ENCODE measurements around the gene FAM170B. TPM values are rescaled to one million over a fixed set of nuclear protein-coding genes. Genes with fewer than 3 reads are reported as not detected.

Gene FAM170B
- total RNA-seq (under 1 TPM in 1 of 5 donors, not detected in 4; 0.16 TPM), total RNA-seq (0 to 0.09 (median 0) reads per million in 29 experiments)
- total RNA-seq (2013) = not detected

DNA sequence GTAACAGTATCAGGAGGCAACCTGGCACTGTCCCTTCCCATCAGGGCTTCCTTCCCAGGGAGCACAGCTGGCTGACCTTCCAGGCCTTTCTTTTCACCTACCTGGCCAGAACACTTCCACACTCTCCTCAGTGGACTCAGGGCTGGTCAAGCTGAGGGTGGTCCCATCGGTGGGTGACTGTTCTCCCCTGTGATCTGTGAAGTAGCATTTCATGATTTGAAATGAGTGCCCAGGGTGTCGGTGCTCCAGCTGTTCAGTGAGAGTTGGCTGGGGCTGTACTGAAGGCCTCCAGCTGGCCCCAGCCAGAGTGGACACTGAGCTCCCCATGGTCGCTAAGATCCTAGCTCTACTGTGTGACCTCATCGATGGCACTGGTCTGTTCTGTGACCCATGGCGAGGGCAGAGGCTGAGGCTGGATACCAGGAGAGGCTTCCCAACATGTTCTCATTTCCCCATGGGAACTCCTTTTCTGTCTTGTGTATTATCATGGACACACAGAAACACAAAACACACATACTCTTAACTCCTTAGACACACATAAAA is at the start of gene FAM170B:
TSS of gene FAM170B (minus strand) at position 316 of the 543 bp plus-strand sequence. CDS start at position 213, 103 bp downstream.
- ChIA-PET CTCF (no interaction called here), POLR2A (no interaction called here)
- Histone ChIP-seq H3K36me3 (ENCODE audit: control insufficient read depth in 2 of 2, extremely low read depth in 1 of 2, insufficient read depth in 1 of 2, low read length in 1 of 2) (no peaks in the 10 kb centered on the region), H3K27me3 (replicated peaks in 1 of 2; ENCODE audit: control insufficient read depth in 2 of 2, extremely low read depth in 1 of 2, insufficient read depth in 2 of 2, low read length in 1 of 2) (peaks cover 0 to 21% of the 10 kb centered on the region in 2 experiments), H3K4me3 (ENCODE audit: control insufficient read depth in 1 of 2, extremely low read depth in 1 of 2, low read length in 1 of 2) (no peak within 1 kb of the TSS), H3K27ac (ENCODE audit: low read length) (no peak within 1 kb of the TSS), H3K9me3 (no peaks in the 10 kb centered on the region), H3K4me1 (ENCODE audit: control insufficient read depth in 1 of 2, extremely low read depth in 1 of 2, insufficient read depth in 2 of 2, low read length in 2 of 2) (no peaks in the 10 kb centered on the region)
- Mint-ChIP-seq H3K4me3 (no peak within 1 kb of the TSS), H3K9me3 (peaks cover 2 to 5% (median 4%) of the 10 kb centered on the region in 3 donors), H3K4me1 (peaks cover 0 to 9% (median 0%) of the 10 kb centered on the region in 3 donors), H3K36me3 (no peaks in the 10 kb centered on the region), H3K27ac (no peak within 1 kb of the TSS), H3K27me3 (peaks cover 13 to 24% of the 10 kb centered on the region in 2 donors)
- DNase-seq (no peak), ATAC-seq (replicated peaks in 1 of 4) (no peak)
- 89% methylated on average over 5 of the region's 5 CpGs for WGBS (ENCODE audit: insufficient coverage)

DNA sequence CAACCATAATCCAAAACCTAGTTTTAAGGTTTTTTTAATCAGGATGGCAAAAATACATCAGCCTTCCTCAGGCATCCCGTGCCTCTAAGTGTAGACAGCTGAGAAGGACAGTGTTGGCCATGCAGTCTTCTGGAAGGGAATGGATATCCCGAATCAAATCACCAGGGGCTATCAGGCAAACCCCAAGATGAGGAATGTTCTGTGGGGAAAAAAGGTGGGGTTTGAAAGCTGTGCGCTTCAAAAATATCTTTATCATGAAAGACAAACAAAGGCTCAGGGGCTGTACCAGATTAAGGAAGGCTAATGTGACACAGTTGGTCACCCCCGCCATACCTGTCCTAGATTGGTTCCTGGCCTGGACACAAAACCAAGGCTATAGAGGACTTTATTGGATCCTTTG is 49.0 kb upstream of the FAM170B start:
- H3K4me3 Mint-ChIP-seq = no peak overlapping the region
- Histone ChIP-seq H3K9me3 (no peaks in the 10 kb centered on the region), H3K27me3 (replicated peaks in 1 of 2; ENCODE audit: control insufficient read depth in 2 of 2, extremely low read depth in 1 of 2, insufficient read depth in 2 of 2, low read length in 1 of 2) (no peaks in the 10 kb centered on the region), H3K4me1 (ENCODE audit: control insufficient read depth in 1 of 2, extremely low read depth in 1 of 2, insufficient read depth in 2 of 2, low read length in 2 of 2) (peaks cover 0 to 23% of the 10 kb centered on the region in 2 experiments), H3K4me3 (ENCODE audit: control insufficient read depth in 1 of 2, extremely low read depth in 1 of 2, low read length in 1 of 2) (no peak overlapping the region), H3K27ac (ENCODE audit: low read length) (no peak overlapping the region), H3K36me3 (ENCODE audit: control insufficient read depth in 2 of 2, extremely low read depth in 1 of 2, insufficient read depth in 1 of 2, low read length in 1 of 2) (no peaks in the 10 kb centered on the region)
- no CpG with 5 or more reads among the region's 4 CpGs for WGBS (ENCODE audit: insufficient coverage)
- CTCF ChIA-PET = interaction anchor here in 1 of 2 donors (0.5 kb wide), 1 partner anchor 520 kb away, joined by 4 read pairs; no protein-coding TSS in a partner anchor
- DNase-seq (no peak), ATAC-seq (replicated peaks in 1 of 4) (no peak)
- peaks cover 0 to under 1% of the 10 kb centered on the region in 2 donors for H3K27me3 Mint-ChIP-seq
- H3K9me3 Mint-ChIP-seq = no peaks in the 10 kb centered on the region
- no peaks in the 10 kb centered on the region for H3K36me3 Mint-ChIP-seq
- POLR2A ChIA-PET = no interaction called here
- H3K4me1 Mint-ChIP-seq = peaks cover 15 to 79% (median 40%) of the 10 kb centered on the region in 3 donors
- H3K27ac Mint-ChIP-seq = peak overlapping the region in 1 of 2 donors; percentile 63

DNA sequence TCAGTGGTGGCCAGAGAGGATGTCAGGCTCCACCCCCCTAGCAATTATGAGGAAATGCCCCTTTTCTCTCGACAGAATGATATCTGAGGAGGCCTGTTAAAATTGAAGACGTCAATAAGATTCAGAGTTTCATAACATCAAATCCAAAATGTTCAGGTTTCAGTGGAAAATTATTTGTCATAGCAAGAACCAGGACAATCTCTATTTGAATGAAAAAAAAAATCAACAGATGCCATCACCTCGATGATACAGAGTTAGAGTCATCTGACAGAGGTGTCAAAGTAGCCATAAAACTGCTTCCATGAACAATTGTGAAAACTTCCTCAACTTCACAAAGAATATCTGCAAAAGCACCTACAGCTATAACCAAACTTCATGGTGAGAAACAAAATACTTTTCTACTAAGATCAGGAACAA is 46.6 kb upstream of the FAM170B start:
- no peak overlapping the region for H3K27ac ChIP-seq (ENCODE audit: low read length)
- ATAC-seq (replicated peaks in 1 of 4) (no peak), DNase-seq (no peak)
- no peak overlapping the region for H3K4me3 ChIP-seq (ENCODE audit: control insufficient read depth in 1 of 2, extremely low read depth in 1 of 2, low read length in 1 of 2)
- peaks cover 0 to 4% of the 10 kb centered on the region in 2 donors for H3K27me3 Mint-ChIP-seq
- H3K27me3 ChIP-seq (replicated peaks in 1 of 2; ENCODE audit: control insufficient read depth in 2 of 2, extremely low read depth in 1 of 2, insufficient read depth in 2 of 2, low read length in 1 of 2) = peaks cover 0 to 3% of the 10 kb centered on the region in 2 experiments
- peaks cover 0 to 35% of the 10 kb centered on the region in 2 experiments for H3K4me1 ChIP-seq (ENCODE audit: control insufficient read depth in 1 of 2, extremely low read depth in 1 of 2, insufficient read depth in 2 of 2, low read length in 2 of 2)
- H3K4me3 Mint-ChIP-seq = no peak overlapping the region
- H3K27ac Mint-ChIP-seq = peak overlapping the region; percentile 33 to 46
- POLR2A ChIA-PET = no interaction called here
- H3K4me1 Mint-ChIP-seq = peaks cover 20 to 73% (median 48%) of the 10 kb centered on the region in 3 donors
- no peaks in the 10 kb centered on the region for H3K9me3 ChIP-seq
- no peaks in the 10 kb centered on the region for H3K36me3 Mint-ChIP-seq
- H3K9me3 Mint-ChIP-seq = no peaks in the 10 kb centered on the region
- CTCF ChIA-PET = no interaction called here
- no peaks in the 10 kb centered on the region for H3K36me3 ChIP-seq (ENCODE audit: control insufficient read depth in 2 of 2, extremely low read depth in 1 of 2, insufficient read depth in 1 of 2, low read length in 1 of 2)
- no CpG with 5 or more reads among the region's 3 CpGs for WGBS (ENCODE audit: insufficient coverage)

DNA sequence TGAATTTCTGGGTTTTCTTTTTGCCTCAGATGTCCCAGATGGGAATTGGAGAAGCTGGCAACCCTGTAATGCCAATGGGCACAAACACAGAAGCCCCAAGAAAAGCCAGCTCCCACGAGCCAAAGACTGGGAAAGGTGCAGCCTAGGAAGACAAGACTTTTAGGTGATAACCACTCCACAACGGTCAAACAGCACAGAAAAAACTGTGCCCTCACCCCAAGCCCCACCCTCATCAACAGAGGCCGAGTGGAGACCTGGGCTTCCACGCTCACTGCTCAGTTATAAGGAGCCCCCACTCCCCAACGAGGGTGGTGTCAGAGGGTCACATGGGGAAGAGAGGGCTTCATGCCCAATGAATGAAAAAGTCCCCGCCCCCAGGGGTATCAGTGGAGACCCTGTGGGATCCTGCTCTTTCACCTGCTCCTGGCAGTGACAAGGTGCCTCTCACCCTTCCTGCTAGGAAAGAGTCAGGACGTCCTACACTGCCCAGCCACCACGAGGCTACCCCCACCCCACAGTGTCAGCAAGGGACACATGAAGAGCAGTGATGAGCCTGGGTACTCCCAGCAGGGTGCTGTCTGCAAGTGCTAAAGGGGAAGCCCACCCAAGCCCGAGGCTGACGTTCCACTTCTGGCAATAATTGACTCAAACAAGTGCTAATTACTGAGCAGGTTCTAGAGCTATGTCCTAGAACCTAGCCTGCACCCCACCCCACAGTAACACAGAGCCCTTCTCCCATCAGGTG is 46.0 kb upstream of the FAM170B start:
- 32% methylated on average over 5 of the region's 10 CpGs for WGBS (ENCODE audit: insufficient coverage)
- Mint-ChIP-seq H3K9me3 (no peaks in the 10 kb centered on the region), H3K4me3 (no peak overlapping the region), H3K36me3 (no peaks in the 10 kb centered on the region), H3K4me1 (peaks cover 20 to 75% (median 45%) of the 10 kb centered on the region in 3 donors), H3K27ac (peak overlapping the region; percentile 33 to 46), H3K27me3 (peaks cover 0 to 6% of the 10 kb centered on the region in 2 donors)
- H3K27ac ChIP-seq (ENCODE audit: low read length) = peak overlapping the region; percentile 15
- POLR2A ChIA-PET = no interaction called here
- H3K36me3 ChIP-seq (ENCODE audit: control insufficient read depth in 2 of 2, extremely low read depth in 1 of 2, insufficient read depth in 1 of 2, low read length in 1 of 2) = no peaks in the 10 kb centered on the region
- no peak for DNase-seq
- CTCF ChIA-PET = no interaction called here
- no peaks in the 10 kb centered on the region for H3K9me3 ChIP-seq
- H3K4me1 ChIP-seq (ENCODE audit: control insufficient read depth in 1 of 2, extremely low read depth in 1 of 2, insufficient read depth in 2 of 2, low read length in 2 of 2) = peaks cover 0 to 32% of the 10 kb centered on the region in 2 experiments
- H3K27me3 ChIP-seq (replicated peaks in 1 of 2; ENCODE audit: control insufficient read depth in 2 of 2, extremely low read depth in 1 of 2, insufficient read depth in 2 of 2, low read length in 1 of 2) = peaks cover 0 to 3% of the 10 kb centered on the region in 2 experiments
- H3K4me3 ChIP-seq (ENCODE audit: control insufficient read depth in 1 of 2, extremely low read depth in 1 of 2, low read length in 1 of 2) = no peak overlapping the region
- ATAC-seq (replicated peaks in 1 of 4) = no peak

DNA sequence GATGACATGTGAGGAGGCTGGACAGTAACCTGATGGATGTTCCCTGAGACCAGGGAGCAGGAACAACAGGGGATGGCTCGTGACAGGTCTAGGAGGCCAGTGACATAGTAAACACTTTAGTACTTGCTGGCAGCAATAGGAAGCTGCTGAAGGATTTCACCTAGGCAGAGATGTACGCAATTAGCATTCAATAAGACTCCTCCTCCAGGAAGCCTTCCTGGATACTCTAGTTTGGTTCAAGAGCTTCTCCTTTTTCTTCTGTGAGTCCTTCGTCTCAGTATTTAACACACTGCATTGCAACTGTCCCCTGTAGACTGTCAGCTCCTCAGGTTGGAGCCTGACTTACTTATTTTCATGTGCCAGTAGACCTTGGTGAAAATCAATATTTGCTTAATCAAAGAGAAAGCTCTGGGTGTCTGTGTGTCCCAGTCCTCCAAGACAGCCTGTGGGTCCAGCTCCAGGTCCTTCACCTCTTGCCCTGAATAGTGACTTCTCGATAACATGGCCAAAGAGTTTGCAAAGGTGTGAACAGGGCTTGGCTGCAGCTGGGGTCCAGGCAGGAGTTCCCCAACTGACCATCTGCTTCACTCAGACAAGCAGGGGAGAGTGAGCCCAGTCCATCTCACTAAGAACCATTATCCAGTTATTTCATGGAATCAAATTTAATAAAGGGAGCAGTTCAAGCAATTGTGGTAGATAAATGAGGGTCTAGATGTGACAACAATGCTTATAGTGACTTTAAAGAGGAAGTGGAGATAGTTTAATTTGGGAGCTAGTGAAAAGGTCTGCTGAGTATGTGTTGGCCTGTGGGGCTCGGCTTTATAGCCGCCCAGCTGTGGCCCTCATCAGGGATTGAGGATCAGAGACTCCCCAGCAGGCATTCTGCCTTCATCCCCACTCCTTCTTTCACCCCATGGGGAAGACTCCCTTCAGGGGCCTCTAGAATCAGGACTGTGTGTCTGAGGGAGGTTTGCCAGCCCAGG is 45.0 kb upstream of the FAM170B start:
- H3K4me3 Mint-ChIP-seq = no peak overlapping the region
- H3K9me3 Mint-ChIP-seq = no peaks in the 10 kb centered on the region
- peak overlapping the region; percentile 75 to 83 for H3K27ac Mint-ChIP-seq
- 87% methylated on average over 3 of the region's 6 CpGs for WGBS (ENCODE audit: insufficient coverage)
- Histone ChIP-seq H3K4me1 (ENCODE audit: control insufficient read depth in 1 of 2, extremely low read depth in 1 of 2, insufficient read depth in 2 of 2, low read length in 2 of 2) (peaks cover 0 to 32% of the 10 kb centered on the region in 2 experiments), H3K4me3 (ENCODE audit: control insufficient read depth in 1 of 2, extremely low read depth in 1 of 2, low read length in 1 of 2) (no peak overlapping the region), H3K36me3 (ENCODE audit: control insufficient read depth in 2 of 2, extremely low read depth in 1 of 2, insufficient read depth in 1 of 2, low read length in 1 of 2) (no peaks in the 10 kb centered on the region), H3K9me3 (no peaks in the 10 kb centered on the region), H3K27ac (ENCODE audit: low read length) (no peak overlapping the region), H3K27me3 (replicated peaks in 1 of 2; ENCODE audit: control insufficient read depth in 2 of 2, extremely low read depth in 1 of 2, insufficient read depth in 2 of 2, low read length in 1 of 2) (peaks cover 0 to 3% of the 10 kb centered on the region in 2 experiments)
- ATAC-seq (replicated peaks in 1 of 4) (no peak), DNase-seq (no peak)
- H3K4me1 Mint-ChIP-seq = peaks cover 10 to 74% (median 35%) of the 10 kb centered on the region in 3 donors
- peaks cover 0 to 7% of the 10 kb centered on the region in 2 donors for H3K27me3 Mint-ChIP-seq
- ChIA-PET POLR2A (no interaction called here), CTCF (no interaction called here)
- H3K36me3 Mint-ChIP-seq = no peaks in the 10 kb centered on the region

Measured in T-cell (primary cell).